Measurements from ENCODE around the gene EXOC6B.

DNA sequence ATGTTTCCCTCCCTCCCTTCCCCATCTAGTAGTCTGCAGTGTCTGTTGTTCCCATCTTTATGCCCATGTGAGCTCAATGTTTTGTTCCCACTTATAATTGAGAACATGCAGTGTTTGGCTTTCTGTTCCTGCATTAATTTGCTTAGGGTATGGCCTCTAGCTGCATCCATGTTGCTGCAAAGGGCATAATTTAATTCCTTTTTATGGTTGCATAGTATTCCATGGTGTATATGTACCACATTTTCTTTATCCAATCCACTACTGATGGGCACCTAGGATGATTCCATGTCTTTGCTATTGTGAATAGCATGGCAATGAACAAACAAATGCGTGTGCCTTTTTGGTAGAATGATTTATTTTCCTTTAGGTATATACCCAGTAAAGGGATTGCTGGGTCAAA, 617.6 kb downstream of the EXOC6B start:
- TF ChIP-seq, protein P1, sequence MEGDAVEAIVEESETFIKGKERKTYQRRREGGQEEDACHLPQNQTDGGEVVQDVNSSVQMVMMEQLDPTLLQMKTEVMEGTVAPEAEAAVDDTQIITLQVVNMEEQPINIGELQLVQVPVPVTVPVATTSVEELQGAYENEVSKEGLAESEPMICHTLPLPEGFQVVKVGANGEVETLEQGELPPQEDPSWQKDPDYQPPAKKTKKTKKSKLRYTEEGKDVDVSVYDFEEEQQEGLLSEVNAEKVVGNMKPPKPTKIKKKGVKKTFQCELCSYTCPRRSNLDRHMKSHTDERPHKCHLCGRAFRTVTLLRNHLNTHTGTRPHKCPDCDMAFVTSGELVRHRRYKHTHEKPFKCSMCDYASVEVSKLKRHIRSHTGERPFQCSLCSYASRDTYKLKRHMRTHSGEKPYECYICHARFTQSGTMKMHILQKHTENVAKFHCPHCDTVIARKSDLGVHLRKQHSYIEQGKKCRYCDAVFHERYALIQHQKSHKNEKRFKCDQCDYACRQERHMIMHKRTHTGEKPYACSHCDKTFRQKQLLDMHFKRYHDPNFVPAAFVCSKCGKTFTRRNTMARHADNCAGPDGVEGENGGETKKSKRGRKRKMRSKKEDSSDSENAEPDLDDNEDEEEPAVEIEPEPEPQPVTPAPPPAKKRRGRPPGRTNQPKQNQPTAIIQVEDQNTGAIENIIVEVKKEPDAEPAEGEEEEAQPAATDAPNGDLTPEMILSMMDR (conservative IDR thresholded peaks at IDR 0.05), result no peak
- no peak for TF ChIP-seq EZH2 (IDR thresholded peaks at IDR 0.05; ENCODE audit: low read depth)
